Tibial nerve (tissue), 4 donors: ENCODE measurements around the gene GALNT10. TPM values are rescaled to one million over a fixed set of nuclear protein-coding genes. Genes with fewer than 3 reads are reported as not detected.

Source experiments
- DNase-seq, 2 donors: peaks; one replicate each; pipeline ENCODE4 v3.0.0-alpha.2; 2019; ENCODE audit warnings: low spot score in 2 of 2
- H3K27ac ChIP-seq, 4 donors: fragments of 200-600 bp; sonication (generic) in 3 of 4; one replicate each; pipeline ENCODE4 v1.5.1; 2017 to 2019; ENCODE audit warnings: mild to moderate bottlenecking in 1 of 4
- H3K27me3 ChIP-seq, 2 donors: fragments of 200-600 bp; sonication (generic) in 1 of 2; one replicate each; pipeline versions ENCODE4 v1.5.1 to v1.6.0; 2017 to 2019
- H3K36me3 ChIP-seq, 3 donors: fragments of 200-600 bp; sonication (generic); one replicate each; pipeline ENCODE4 v1.5.1; 2018 to 2019
- H3K4me1 ChIP-seq, 4 donors: fragments of 200-600 bp; sonication (generic) in 3 of 4; one replicate each; pipeline ENCODE4 v1.5.1; 2017 to 2019
- H3K4me3 ChIP-seq, 4 donors: fragments of 200-600 bp; sonication (generic) in 3 of 4; one replicate each; pipeline ENCODE4 v1.5.1; 2017 to 2019; ENCODE audit warnings: mild to moderate bottlenecking in 1 of 4, moderate library complexity in 1 of 4
- H3K9me3 ChIP-seq, 4 donors: fragments of 200-600 bp; sonication (generic) in 3 of 4; one replicate each; pipeline ENCODE4 v1.5.1; 2017 to 2019
- CTCF ChIP-seq, 5 experiments: fragments of 200-600 bp in 3 of 5; fragments of 450-650 bp in 2 of 5; sonication (generic) in 3 of 5; IDR thresholded peaks; one replicate each; pipeline ENCODE4 v1.5.1; 2016 to 2019; ENCODE audit warnings: antibody characterized with exemption in 5 of 5, mild to moderate bottlenecking in 3 of 5, moderate library complexity in 2 of 5
- EP300 ChIP-seq, 2 donors: sonication (generic); formaldehyde crosslinking; IDR thresholded peaks; one replicate each; pipeline ENCODE4 v1.6.1; 2017; ENCODE audit warnings: antibody characterized with exemption in 2 of 2, mild to moderate bottlenecking in 1 of 2
- POLR2A ChIP-seq, 2 donors: fragments of 450-650 bp; IDR thresholded peaks; one replicate each; pipeline ENCODE4 v1.6.1; 2017; ENCODE audit warnings: antibody characterized with exemption in 2 of 2, mild to moderate bottlenecking in 2 of 2, moderate library complexity in 2 of 2
- WGBS, 2 donors: methylation state at CpG; one replicate each; pipeline ENCODE4 v1.1.5; 2018; 5-methylcytosine and 5-hydroxymethylcytosine counted together
- total RNA-seq, 4 donors: library from RNA; depleted of rRNA; stranded (reverse); fragments of >200 nt; gene quantifications; one replicate each; pipeline ENCODE4 v1.1.0, GENCODE V29; 2016

Gene GALNT10
- total RNA-seq, 4 donors from 2014 or later: 24.1 to 41.2 (median 26.7) TPM

DNA sequence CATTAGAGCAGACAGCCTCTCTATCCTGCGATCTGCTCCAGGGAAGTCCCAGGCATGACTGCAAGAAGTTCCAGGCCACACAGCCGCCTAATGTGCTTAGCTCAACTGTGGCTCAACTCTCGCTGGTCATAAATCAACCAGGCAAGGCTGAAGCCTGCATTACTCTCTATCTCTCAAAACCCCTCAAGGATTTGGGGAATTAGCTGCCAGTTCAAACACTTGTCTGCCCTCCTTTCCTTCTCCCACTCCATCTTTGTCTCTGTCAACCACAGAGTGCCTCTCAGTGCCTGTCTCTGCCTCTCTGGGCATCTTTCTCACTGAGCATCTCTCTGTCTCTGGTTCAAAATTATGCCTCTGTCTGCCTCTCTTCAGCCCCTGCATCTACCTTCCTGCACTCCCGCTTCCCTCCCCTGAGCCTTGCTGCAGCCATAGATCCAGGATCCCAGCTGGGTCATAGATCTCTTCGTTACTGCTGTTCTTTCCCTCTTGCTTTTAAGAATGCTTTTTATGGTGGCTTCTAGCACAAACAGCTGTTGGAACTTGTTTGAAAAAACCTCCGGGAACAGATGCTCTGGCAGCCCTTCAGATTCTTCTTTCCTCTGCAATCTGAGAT, 27.9 kb upstream of the GALNT10 start:
- Histone ChIP-seq H3K36me3 (no peaks in the 10 kb centered on the region), H3K4me1 (no peaks in the 10 kb centered on the region), H3K4me3 (no peak overlapping the region), H3K9me3 (no peaks in the 10 kb centered on the region), H3K27ac (no peak overlapping the region), H3K27me3 (no peaks in the 10 kb centered on the region)
- no peak for TF ChIP-seq POLR2A (IDR thresholded peaks at IDR 0.05)
- no peak for TF ChIP-seq CTCF (IDR thresholded peaks at IDR 0.05)
- TF ChIP-seq EP300 (IDR thresholded peaks at IDR 0.05): no peak
- DNase-seq: no peak
- 48 to 54% methylated on average over 6 of the region's 6 CpGs for WGBS, 2 donors

DNA sequence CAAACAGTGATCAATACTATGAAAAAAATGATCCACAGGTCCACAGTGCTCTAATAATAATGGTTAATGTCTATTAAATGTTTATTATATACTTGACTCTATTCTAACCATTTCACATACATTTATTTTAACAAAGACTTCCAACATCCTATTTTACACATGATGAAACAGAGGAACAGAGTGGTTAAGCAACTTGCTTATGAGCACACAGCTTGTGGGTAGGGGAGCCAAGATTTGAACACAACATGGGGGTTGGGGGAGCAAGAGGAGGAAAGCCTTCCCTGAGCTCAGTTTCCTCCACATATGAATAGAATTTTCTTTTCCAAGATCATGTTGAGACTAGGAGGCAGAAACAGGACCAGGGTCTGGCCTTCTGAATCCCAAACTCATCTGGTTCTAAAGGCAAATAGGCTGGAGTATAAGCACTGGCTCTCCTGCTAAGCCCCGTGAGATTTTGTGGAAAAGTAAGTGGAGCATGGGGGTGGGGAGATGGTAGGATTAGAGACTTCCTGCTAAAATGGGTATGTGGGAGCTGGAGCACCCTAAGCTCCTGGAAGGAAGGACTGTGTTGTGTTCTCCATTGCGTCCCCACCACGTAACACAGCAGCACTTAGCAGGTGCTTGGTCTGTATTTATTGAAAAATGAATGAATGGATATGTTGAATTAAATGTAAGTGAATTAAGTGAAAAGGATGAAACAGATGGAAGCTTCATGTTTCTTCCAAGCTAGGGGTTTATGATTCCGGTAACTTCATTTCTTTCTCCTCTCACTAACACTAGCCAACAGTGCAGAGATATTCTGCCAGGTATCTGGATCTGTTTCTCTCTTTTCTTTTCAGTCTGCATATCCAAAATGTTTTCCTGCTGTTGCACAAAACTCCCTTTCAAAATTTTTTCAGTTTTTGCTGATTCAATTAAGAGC, 26.9 kb upstream of the GALNT10 start:
- no peak overlapping the region for H3K4me3 ChIP-seq
- no peaks in the 10 kb centered on the region for H3K4me1 ChIP-seq
- no peaks in the 10 kb centered on the region for H3K9me3 ChIP-seq
- DNase-seq: no peak
- TF ChIP-seq EP300 (IDR thresholded peaks at IDR 0.05) (no peak), CTCF (IDR thresholded peaks at IDR 0.05) (no peak), POLR2A (IDR thresholded peaks at IDR 0.05) (no peak)
- H3K27me3 ChIP-seq: no peaks in the 10 kb centered on the region
- no peak overlapping the region for H3K27ac ChIP-seq
- 69 to 79% methylated on average over 4 of the region's 4 CpGs for WGBS, 2 donors
- H3K36me3 ChIP-seq: no peaks in the 10 kb centered on the region

DNA sequence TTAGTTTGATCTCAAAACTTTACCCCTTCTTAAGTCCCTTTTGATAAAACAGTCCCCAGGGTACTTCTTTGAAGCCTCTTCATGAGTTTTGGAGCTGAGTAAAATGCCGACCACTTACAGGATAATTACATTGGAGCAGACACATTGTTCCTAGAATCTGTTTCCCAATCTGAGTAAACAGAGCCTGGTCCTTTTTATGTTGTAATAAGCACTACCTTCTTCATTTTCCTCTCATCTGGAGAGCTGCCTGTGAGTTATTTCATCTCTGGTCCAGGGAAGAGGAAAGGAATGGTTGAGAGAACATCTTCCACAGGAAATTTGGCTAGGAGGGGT, 26.3 kb upstream of the GALNT10 start:
- no peaks in the 10 kb centered on the region for H3K9me3 ChIP-seq
- WGBS, 2 donors: 24 to 33% methylated on average over 1 of the region's 1 CpG
- DNase-seq: no peak
- H3K27me3 ChIP-seq: no peaks in the 10 kb centered on the region
- H3K36me3 ChIP-seq: no peaks in the 10 kb centered on the region
- TF ChIP-seq EP300 (IDR thresholded peaks at IDR 0.05) (no peak), CTCF (IDR thresholded peaks at IDR 0.05) (no peak), POLR2A (IDR thresholded peaks at IDR 0.05) (no peak)
- H3K4me3 ChIP-seq: no peak overlapping the region
- no peak overlapping the region for H3K27ac ChIP-seq
- no peaks in the 10 kb centered on the region for H3K4me1 ChIP-seq

DNA sequence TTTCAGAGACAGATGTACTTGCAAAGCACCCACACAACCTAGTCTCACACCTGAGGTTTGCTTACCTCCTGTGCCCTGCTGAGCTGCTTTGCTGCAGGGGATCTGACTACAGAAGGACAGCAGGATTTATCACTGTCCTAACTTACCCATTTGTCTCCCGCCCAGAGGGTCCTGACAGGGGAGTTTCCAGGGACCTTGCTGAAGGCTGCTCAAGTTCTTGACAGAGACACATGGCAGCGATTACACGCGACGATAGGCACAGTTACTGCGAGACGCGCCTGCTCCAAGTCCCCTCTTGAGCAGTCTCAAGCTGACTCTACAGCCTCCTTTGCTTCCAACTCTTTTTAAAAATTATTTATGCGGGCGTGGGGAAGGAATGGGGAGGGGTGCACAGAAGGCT, 24.6 kb upstream of the GALNT10 start:
- H3K27ac ChIP-seq: no peak overlapping the region
- H3K4me3 ChIP-seq: no peak overlapping the region
- no peaks in the 10 kb centered on the region for H3K27me3 ChIP-seq
- 49 to 53% methylated on average over 10 of the region's 10 CpGs for WGBS, 2 donors
- H3K4me1 ChIP-seq: no peaks in the 10 kb centered on the region
- TF ChIP-seq CTCF (IDR thresholded peaks at IDR 0.05) (no peak), EP300 (IDR thresholded peaks at IDR 0.05) (no peak), POLR2A (IDR thresholded peaks at IDR 0.05) (no peak)
- H3K36me3 ChIP-seq: no peaks in the 10 kb centered on the region
- DNase-seq: no peak
- no peaks in the 10 kb centered on the region for H3K9me3 ChIP-seq
